Skeletal muscle tissue (tissue), 4 donors: ENCODE results near the gene MCF2L. TPM values are rescaled to one million over a fixed set of nuclear protein-coding genes. Genes with fewer than 3 reads are reported as not detected.

Experiments
- H3K27ac ChIP-seq: one replicate; pipeline ENCODE4 v1.7.0; 2013; ENCODE audit warnings: mild to moderate bottlenecking, low read depth, low read length, inconsistent platforms
- H3K27me3 ChIP-seq, 3 donors: one replicate each; pipeline ENCODE4 v1.7.0; 2013; ENCODE audit warnings: low read length in 3 of 3; ENCODE audit not compliant: control insufficient read depth in 3 of 3, insufficient read depth in 3 of 3
- H3K36me3 ChIP-seq, 3 donors: one replicate each; pipeline ENCODE4 v1.7.0; 2013; ENCODE audit warnings: low read length in 3 of 3; ENCODE audit not compliant: control insufficient read depth in 3 of 3, insufficient read depth in 3 of 3
- H3K4me1 ChIP-seq, 3 donors: one replicate each; pipeline ENCODE4 v1.7.0; 2013; ENCODE audit warnings: low read length in 3 of 3, mild to moderate bottlenecking in 3 of 3; ENCODE audit not compliant: control insufficient read depth in 3 of 3, insufficient read depth in 3 of 3
- H3K4me3 ChIP-seq, 3 donors: one replicate each; pipeline ENCODE4 v1.7.0; 2013; ENCODE audit warnings: low read length in 3 of 3
- H3K9ac ChIP-seq, 3 donors: one replicate each; pipeline ENCODE4 v1.7.0; 2013; ENCODE audit warnings: low read length in 3 of 3, mild to moderate bottlenecking in 3 of 3, moderate library complexity in 2 of 3, low read depth in 1 of 3
- H3K9me3 ChIP-seq, 3 donors: one replicate each; pipeline ENCODE4 v1.7.0; 2013; ENCODE audit warnings: low read length in 3 of 3; ENCODE audit not compliant: control insufficient read depth in 3 of 3
- total RNA-seq: library from RNA; depleted of rRNA; stranded (reverse); fragments of >200 nt; gene quantifications from one replicate; pipeline ENCODE4 v1.2.3, GENCODE V29; 2014
- donor health status: Osteomylitis.

The MCF2L gene
- total RNA-seq, 1 donor from 2014 or later: 18.3 TPM

DNA sequence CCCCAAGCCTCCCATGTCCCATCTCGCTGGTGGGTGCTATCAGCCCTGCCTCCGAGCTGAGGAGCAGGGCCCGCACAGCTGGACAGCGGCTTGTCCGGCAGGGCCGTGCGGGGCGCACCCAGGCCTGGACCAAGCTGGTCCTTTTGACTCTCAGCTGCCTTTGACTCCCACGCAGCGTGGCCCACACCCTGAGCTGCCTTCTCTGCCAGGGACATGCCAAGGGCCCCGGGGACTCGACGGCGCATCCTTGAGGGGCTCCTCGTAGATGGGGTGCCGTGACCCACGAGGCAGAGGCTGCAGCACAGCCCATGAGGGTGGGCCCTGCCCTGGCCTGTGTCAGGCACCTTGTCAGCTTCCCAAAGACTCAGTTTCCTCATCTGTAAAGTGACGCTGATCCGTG is 97.7 kb downstream of the MCF2L start:
- Histone ChIP-seq H3K9ac (no peak overlapping the region), H3K4me3 (no peak overlapping the region), H3K9me3 (no peaks in the 10 kb centered on the region), H3K4me1 (peaks cover 0 to 4% (median 2%) of the 10 kb centered on the region in 3 donors), H3K27ac (no peak overlapping the region), H3K36me3 (no peaks in the 10 kb centered on the region), H3K27me3 (peaks cover 0 to 15% (median 10%) of the 10 kb centered on the region in 3 donors)

DNA sequence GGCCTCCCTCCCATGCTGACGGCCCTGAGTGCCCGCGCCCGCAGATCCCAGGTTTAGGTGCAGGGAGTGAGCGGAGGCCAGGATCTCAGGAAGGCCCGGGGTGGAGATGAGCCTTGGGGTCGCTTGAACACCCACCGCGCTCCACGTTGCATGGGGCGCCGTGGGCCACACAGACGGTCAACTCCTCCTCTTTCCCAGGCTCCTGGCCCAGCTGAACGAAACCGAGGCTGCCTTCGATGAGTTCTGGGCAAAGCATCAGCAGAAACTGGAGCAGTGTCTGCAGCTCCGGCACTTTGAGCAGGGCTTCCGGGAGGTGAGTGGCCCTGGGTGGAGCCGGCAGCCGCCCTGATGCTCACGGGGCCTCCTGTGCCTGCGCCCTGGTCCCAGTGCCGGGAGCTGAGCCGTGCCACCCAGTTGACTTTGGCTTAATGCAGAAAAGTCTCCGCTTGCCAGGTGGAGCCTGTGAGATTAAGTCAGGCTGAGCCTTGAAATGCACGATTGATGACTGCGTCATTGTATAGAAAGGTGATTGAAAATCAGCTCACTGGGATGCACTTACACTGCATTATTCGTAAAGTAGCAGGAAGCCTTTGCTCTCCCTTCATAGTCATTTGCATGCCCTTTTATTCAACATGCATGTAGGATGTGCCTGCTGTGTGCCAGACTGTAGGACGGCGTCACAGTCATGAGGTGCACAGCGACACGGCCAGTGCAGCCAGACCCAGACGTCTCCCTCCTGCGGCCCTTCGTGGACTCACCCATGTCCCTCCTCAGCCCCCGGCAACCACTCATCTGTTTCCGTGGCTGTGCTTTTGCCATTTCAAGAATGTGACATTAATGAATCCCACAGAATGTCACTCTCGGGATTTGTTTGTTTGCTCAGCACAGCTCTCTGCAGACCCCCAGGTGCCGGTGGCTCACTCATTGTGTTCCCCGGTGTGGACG is 101.1 kb downstream of the MCF2L start:
- no peak overlapping the region for H3K9ac ChIP-seq
- H3K4me1 ChIP-seq: no peaks in the 10 kb centered on the region
- no peaks in the 10 kb centered on the region for H3K36me3 ChIP-seq
- H3K9me3 ChIP-seq: no peaks in the 10 kb centered on the region
- H3K4me3 ChIP-seq: no peak overlapping the region
- H3K27me3 ChIP-seq: peaks cover 0 to 5% (median 4%) of the 10 kb centered on the region in 3 donors
- no peak overlapping the region for H3K27ac ChIP-seq

DNA sequence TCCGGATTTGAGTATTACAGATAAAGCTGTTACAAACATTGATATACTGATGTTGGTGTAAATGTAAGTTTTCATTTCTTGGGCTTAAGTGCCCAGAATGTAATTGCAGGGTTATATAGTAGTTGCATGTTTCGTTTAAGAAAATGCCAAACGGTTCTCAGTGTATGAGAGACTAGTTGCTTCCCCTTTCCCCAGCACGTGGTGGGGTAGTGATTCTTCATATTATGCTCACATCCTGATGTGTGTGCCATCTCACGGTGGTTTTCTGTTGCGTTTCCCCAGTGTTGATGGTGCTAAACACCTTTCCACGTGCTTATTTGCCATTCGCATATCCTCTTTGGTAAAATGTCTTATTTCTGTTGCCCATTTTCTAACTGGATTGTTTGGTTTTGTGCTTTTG is 101.8 kb downstream of the MCF2L start:
- Histone ChIP-seq H3K9ac (no peak overlapping the region), H3K4me1 (no peaks in the 10 kb centered on the region), H3K4me3 (no peak overlapping the region), H3K27me3 (peaks cover 0 to 5% (median 4%) of the 10 kb centered on the region in 3 donors), H3K36me3 (peaks cover 0 to 3% (median 1%) of the 10 kb centered on the region in 3 donors), H3K27ac (no peak overlapping the region), H3K9me3 (no peaks in the 10 kb centered on the region)

DNA sequence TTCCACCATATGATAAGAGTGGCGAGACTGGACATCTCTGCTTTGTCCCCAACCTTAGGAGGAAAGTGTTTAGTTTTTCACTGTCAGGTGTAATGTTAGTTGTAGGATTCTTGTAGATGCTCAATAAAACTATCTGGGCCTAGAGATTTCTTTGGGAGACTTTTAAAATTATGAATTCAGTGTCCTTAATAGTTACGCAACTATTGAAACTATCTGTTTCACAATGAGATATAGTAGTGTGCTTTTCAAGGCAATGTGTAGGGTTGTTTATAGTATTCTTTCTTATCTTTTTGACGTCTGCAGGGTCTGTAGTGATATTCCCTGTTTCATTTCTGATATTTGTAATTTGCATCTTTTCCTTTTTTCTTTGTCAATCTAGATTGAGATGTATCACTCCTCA is 103.4 kb downstream of the MCF2L start:
- H3K4me1 ChIP-seq: no peaks in the 10 kb centered on the region
- peaks cover 0 to 3% (median 3%) of the 10 kb centered on the region in 3 donors for H3K36me3 ChIP-seq

GRCh38 chr13:113073942-113074341 is 104.9 kb downstream of the MCF2L start:
- Histone ChIP-seq H3K27me3 (peaks cover 3 to 7% (median 7%) of the 10 kb centered on the region in 3 donors), H3K36me3 (peaks cover 0 to 5% (median 3%) of the 10 kb centered on the region in 3 donors), H3K4me1 (no peaks in the 10 kb centered on the region), H3K4me3 (no peak overlapping the region), H3K27ac (no peak overlapping the region), H3K9me3 (no peaks in the 10 kb centered on the region), H3K9ac (no peak overlapping the region)

More for the DNA sequence above, 103.4 kb downstream of the MCF2L start:
- Histone ChIP-seq H3K27ac (no peak overlapping the region), H3K9me3 (no peaks in the 10 kb centered on the region), H3K4me3 (no peak overlapping the region), H3K27me3 (no peaks in the 10 kb centered on the region), H3K9ac (no peak overlapping the region)

DNA sequence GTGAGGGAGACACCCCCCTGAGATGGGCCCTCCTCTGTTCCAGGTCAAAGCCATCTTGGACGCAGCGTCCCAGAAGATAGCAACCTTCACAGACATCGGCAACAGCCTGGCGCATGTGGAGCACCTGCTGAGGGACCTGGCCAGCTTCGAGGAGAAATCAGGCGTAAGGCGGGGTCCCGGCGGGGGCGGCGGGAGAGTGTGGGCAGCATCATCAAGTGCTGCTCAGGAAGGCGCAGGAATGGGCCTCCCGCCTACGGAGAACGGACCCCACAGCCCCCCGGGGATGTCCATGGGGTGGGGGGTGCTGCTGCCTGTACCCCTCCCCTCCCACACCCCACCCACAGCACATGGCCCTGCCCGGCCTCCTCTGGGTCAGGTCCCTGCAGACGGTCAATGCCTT is 105.4 kb downstream of the MCF2L start:
- Histone ChIP-seq H3K9ac (no peak overlapping the region), H3K27ac (no peak overlapping the region), H3K27me3 (peaks cover 5 to 9% (median 8%) of the 10 kb centered on the region in 3 donors), H3K36me3 (peaks cover 0 to 5% (median 5%) of the 10 kb centered on the region in 3 donors), H3K4me3 (no peak overlapping the region), H3K4me1 (no peaks in the 10 kb centered on the region), H3K9me3 (no peaks in the 10 kb centered on the region)

DNA sequence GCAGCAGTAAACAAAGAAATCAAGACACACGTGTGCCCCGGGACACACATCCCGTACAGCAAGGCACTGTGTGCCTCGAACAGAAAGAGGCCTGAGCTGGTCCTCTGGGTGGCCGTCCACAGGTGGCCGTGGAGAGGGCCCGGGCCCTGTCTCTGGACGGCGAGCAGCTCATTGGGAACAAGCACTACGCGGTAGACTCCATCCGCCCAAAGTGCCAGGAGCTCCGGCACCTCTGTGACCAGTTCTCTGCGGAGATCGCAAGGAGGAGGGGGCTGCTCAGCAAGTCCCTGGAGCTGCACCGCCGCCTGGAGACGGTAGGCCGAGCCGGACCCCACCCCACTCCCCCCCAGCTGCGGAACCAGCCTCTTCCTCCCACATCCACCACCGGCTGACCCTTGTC is 105.9 kb downstream of the MCF2L start:
- H3K9me3 ChIP-seq: no peaks in the 10 kb centered on the region
- no peaks in the 10 kb centered on the region for H3K4me1 ChIP-seq
- H3K36me3 ChIP-seq: peaks cover 0 to 5% (median 5%) of the 10 kb centered on the region in 3 donors
- H3K27ac ChIP-seq: no peak overlapping the region
- H3K4me3 ChIP-seq: no peak overlapping the region
- no peak overlapping the region for H3K9ac ChIP-seq
- H3K27me3 ChIP-seq: peaks cover 7 to 9% (median 8%) of the 10 kb centered on the region in 3 donors

DNA sequence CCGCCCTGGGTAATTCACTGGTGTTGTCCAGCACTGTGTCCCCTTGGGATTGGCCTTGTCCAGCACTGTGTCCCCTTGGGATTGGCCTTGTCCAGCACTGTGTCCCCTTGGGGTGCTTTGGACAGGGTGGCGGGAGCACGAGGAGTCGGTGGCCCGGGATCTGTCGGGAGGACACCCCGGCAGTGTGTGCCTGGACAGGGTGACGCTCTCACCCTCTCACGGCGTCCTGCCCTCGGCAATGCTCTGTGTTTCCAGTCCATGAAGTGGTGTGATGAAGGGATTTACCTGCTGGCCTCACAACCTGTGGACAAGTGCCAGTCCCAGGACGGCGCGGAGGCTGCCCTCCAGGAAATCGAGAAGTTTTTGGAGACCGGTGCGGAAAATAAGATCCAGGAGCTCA is 106.7 kb downstream of the MCF2L start:
- Histone ChIP-seq H3K4me3 (no peak overlapping the region), H3K27me3 (peaks cover 7 to 9% (median 8%) of the 10 kb centered on the region in 3 donors), H3K4me1 (no peaks in the 10 kb centered on the region), H3K9me3 (no peaks in the 10 kb centered on the region), H3K9ac (no peak overlapping the region), H3K27ac (no peak overlapping the region), H3K36me3 (peaks cover 0 to 5% (median 5%) of the 10 kb centered on the region in 3 donors)

DNA sequence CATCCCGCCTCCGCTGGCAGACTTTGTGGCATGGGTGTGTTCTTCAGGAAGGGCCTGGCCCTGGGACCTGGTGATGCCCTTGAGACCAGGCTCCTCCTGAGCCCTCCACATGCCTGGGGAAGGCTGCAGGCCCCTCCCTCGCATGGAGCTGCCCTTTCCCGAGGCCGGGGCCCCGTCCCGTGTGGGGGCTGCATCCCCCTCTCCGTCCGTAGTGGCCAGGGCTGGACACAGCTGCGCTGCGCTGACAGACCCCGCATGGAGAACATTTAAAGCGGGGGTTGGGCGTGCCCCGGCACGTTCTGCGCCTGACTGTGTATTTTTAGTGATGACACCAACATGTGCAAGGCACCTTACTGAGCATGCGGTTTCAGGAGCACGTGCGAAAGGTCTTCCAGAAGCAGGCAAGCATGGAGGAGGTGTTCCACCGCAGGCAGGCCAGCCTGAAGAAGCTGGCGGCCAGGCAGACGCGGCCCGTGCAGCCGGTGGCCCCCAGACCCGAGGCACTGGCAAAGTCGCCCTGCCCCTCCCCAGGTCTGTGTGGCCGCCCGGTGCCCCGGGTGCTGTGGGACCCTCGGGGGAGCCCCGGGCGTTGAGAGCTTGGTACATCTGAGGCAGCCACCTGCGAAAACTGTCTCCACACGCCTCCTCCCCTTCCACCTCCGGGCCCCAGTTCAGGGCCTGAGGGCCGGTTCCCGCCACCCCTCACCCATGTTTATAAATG is 107.8 kb downstream of the MCF2L start:
- Histone ChIP-seq H3K4me1 (no peaks in the 10 kb centered on the region), H3K36me3 (peaks cover 0 to 10% (median 5%) of the 10 kb centered on the region in 3 donors), H3K27ac (no peak overlapping the region), H3K4me3 (no peak overlapping the region), H3K9me3 (no peaks in the 10 kb centered on the region), H3K27me3 (peaks cover 7 to 9% (median 8%) of the 10 kb centered on the region in 3 donors), H3K9ac (no peak overlapping the region)

DNA sequence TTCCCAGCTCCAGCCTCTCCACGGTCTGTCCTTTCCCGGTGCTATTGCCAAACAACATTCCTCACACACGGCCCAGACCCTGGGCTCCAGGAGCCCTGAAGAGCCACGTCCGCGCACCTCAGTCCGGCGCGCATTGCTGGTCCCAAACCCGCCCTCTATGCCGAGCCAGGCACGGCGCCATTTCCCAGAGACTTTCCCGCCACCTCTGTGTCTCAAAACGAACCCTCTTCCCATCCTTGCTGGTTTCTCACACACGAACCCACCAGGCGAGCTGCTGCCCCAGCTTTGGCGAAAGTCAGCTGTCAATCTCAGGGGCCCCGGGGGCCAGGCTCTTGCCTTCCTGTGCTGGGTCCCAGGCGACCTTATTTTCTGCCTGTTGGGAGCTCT is 108.5 kb downstream of the MCF2L start:
- no peaks in the 10 kb centered on the region for H3K4me1 ChIP-seq
- H3K27ac ChIP-seq: no peak overlapping the region
- peaks cover 7 to 9% (median 8%) of the 10 kb centered on the region in 3 donors for H3K27me3 ChIP-seq
- no peak overlapping the region for H3K4me3 ChIP-seq
- H3K9me3 ChIP-seq: no peaks in the 10 kb centered on the region
- peaks cover 0 to 10% (median 5%) of the 10 kb centered on the region in 3 donors for H3K36me3 ChIP-seq
- no peak overlapping the region for H3K9ac ChIP-seq
